Endodermal cell (in vitro differentiated cells): ENCODE results near the gene GAL3ST3. TPM values are rescaled to one million over a fixed set of nuclear protein-coding genes. Genes with fewer than 3 reads are reported as not detected.

ENCODE experiments used
- DNase-seq: peaks from one replicate; pipeline ENCODE4 v3.0.0-alpha.2; 2017
- H3K27ac ChIP-seq: 2 replicates; pipeline ENCODE4 v1.5.1; 2013; ENCODE audit warnings: mild to moderate bottlenecking, low read depth, low read length, moderate library complexity
- H3K27me3 ChIP-seq: 2 replicates; pipeline ENCODE4 v1.6.1; 2013; ENCODE audit warnings: mild to moderate bottlenecking, low read length, moderate library complexity; ENCODE audit not compliant: insufficient read depth, control insufficient read depth, poor library complexity, severe bottlenecking
- H3K36me3 ChIP-seq: 2 replicates; pipeline ENCODE4 v1.7.0; 2013; ENCODE audit warnings: mild to moderate bottlenecking, low read length, moderate library complexity; ENCODE audit not compliant: control insufficient read depth, insufficient read depth
- H3K4me1 ChIP-seq: one replicate; pipeline ENCODE4 v1.7.0; 2013; ENCODE audit warnings: low read length; ENCODE audit not compliant: control insufficient read depth, insufficient read depth
- H3K4me3 ChIP-seq: 2 replicates; pipeline ENCODE4 v1.5.1; 2013; ENCODE audit warnings: mild to moderate bottlenecking, low read length, moderate library complexity
- H3K9ac ChIP-seq: 2 replicates; pipeline ENCODE4 v1.6.1; 2013; ENCODE audit warnings: mild to moderate bottlenecking, low read length, moderate library complexity; ENCODE audit not compliant: poor library complexity, severe bottlenecking; ENCODE audit errors: extremely low read depth
- H3K9me3 ChIP-seq: 2 replicates; pipeline ENCODE4 v1.6.1; 2013; ENCODE audit warnings: mild to moderate bottlenecking, low read length, moderate library complexity; ENCODE audit not compliant: control insufficient read depth
- H3K27ac Mint-ChIP-seq: 2 replicates; pipeline ENCODE4 v1.8.0; 2020; ENCODE audit warnings: mixed read lengths
- H3K27me3 Mint-ChIP-seq: 2 replicates; pipeline ENCODE4 v1.8.0; 2021; ENCODE audit warnings: mild to moderate bottlenecking, mixed read lengths; ENCODE audit not compliant: insufficient read depth
- H3K36me3 Mint-ChIP-seq: 2 replicates; pipeline ENCODE4 v1.8.0; 2020; ENCODE audit warnings: low read depth, mixed read lengths
- H3K4me1 Mint-ChIP-seq: 2 replicates; pipeline ENCODE4 v1.8.0; 2020; ENCODE audit warnings: mixed read lengths
- H3K4me3 Mint-ChIP-seq: 2 replicates; pipeline ENCODE4 v1.8.0; 2020; ENCODE audit warnings: mild to moderate bottlenecking, moderate library complexity, mixed read lengths
- H3K9me3 Mint-ChIP-seq: 2 replicates; pipeline ENCODE4 v1.8.0; 2020; ENCODE audit warnings: mild to moderate bottlenecking, mixed read lengths
- WGBS, 2 experiments: methylation state at CpG; one replicate each; pipeline versions ENCODE4 v1.1.5 to v1.1.7; 2013; ENCODE audit warnings: missing lambda C conversion rate in 2 of 2, mixed read lengths in 1 of 2; ENCODE audit not compliant: insufficient coverage in 1 of 2, insufficient read length in 1 of 2; 5-methylcytosine and 5-hydroxymethylcytosine counted together
- total RNA-seq, 2 donors: library from RNA; stranded (reverse); fragmentation: NEBNext Ultra II Directional in 1 of 2; extraction: Animal tissue kit (Norgen Biotek cat#: 25700) in 1 of 2; gene quantifications; 2 replicates in 1 of 2; 3 replicates in 1 of 2; pipeline ENCODE4 v1.2.1, GENCODE V29; 2021
- TF ChIP-seq, protein P1 (sequence below): fragments of 200-600 bp; sonication (generic); conservative IDR thresholded peaks from 2 replicates; pipeline ENCODE4 v1.5.0; 2021; ENCODE audit warnings: antibody characterized with exemption, mild to moderate bottlenecking

GAL3ST3 gene
- total RNA-seq, 2 donors from 2014 or later: 7.4 to 11.2 TPM

DNA sequence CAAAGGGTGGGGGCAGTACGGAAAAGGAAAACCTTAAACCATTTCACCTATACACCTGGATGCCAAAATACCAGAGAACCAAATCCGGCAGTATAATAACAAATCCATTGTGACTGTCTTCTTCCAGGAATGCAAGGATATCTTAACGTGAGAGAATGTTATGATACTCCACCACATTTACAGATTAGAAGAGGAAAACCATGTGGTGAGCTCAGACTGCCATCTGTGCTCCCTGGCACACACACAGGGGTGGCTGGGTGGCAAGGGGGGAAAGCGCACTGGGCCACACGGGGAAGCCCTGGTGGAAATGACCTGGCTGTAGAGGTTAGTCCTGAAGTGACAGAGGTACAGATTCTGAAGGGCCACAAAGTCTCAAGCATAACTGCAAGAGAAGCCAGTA is 56.9 kb downstream of the GAL3ST3 start:
- Histone ChIP-seq H3K9me3 (no peaks in the 10 kb centered on the region), H3K36me3 (peaks cover 14% of the 10 kb centered on the region), H3K4me3 (no peak overlapping the region), H3K27ac (no peak overlapping the region), H3K27me3 (no peaks in the 10 kb centered on the region), H3K9ac (no peak overlapping the region), H3K4me1 (no peaks in the 10 kb centered on the region)
- Mint-ChIP-seq H3K36me3 (peaks cover 19% of the 10 kb centered on the region), H3K27ac (no peak overlapping the region), H3K4me1 (no peaks in the 10 kb centered on the region), H3K4me3 (no peak overlapping the region), H3K9me3 (no peaks in the 10 kb centered on the region), H3K27me3 (no peaks in the 10 kb centered on the region)
- 94 to 96% methylated on average over 3 to 5 of the region's 5 CpGs for WGBS, 2 experiments
- DNase-seq: no peak
- TF ChIP-seq, protein P1, sequence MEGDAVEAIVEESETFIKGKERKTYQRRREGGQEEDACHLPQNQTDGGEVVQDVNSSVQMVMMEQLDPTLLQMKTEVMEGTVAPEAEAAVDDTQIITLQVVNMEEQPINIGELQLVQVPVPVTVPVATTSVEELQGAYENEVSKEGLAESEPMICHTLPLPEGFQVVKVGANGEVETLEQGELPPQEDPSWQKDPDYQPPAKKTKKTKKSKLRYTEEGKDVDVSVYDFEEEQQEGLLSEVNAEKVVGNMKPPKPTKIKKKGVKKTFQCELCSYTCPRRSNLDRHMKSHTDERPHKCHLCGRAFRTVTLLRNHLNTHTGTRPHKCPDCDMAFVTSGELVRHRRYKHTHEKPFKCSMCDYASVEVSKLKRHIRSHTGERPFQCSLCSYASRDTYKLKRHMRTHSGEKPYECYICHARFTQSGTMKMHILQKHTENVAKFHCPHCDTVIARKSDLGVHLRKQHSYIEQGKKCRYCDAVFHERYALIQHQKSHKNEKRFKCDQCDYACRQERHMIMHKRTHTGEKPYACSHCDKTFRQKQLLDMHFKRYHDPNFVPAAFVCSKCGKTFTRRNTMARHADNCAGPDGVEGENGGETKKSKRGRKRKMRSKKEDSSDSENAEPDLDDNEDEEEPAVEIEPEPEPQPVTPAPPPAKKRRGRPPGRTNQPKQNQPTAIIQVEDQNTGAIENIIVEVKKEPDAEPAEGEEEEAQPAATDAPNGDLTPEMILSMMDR: no peak

Other genes starting within 250 kb of the GAL3ST3 start
- gene SNX32, start 215.2 kb downstream of the GAL3ST3 start, total RNA-seq: 1 to 10 TPM; 1.5 to 4.3 TPM
- 1,000 to 10,000 TPM; 1,218 to 1,284 TPM for gene CFL1, start 191.0 kb downstream of the GAL3ST3 start, total RNA-seq
- gene MUS81, start 188.7 kb downstream of the GAL3ST3 start, total RNA-seq: 10 to 100 TPM; 51.0 to 64.5 TPM
- gene EFEMP2, start 176.4 kb downstream of the GAL3ST3 start, total RNA-seq: 10 to 100 TPM; 84.5 to 99.6 TPM
- not detected for gene CTSW, start 169.3 kb downstream of the GAL3ST3 start, total RNA-seq
- 10 to 100 TPM; 81.0 to 92.0 TPM for gene FIBP, start 160.7 kb downstream of the GAL3ST3 start, total RNA-seq
- 10 to 100 TPM; 18.2 to 23.9 TPM for gene CCDC85B, start 158.5 kb downstream of the GAL3ST3 start, total RNA-seq
- 1 to 10 TPM in 1 of 2 donors, not detected in 1; 1.8 TPM for gene FOSL1, start 148.8 kb downstream of the GAL3ST3 start, total RNA-seq
- 10 to 100 TPM; 26.0 to 29.1 TPM for gene C11orf68, start 130.1 kb downstream of the GAL3ST3 start, total RNA-seq
- 100 to 1,000 TPM in 1 of 2 donors, 10 to 100 TPM in 1; 83.8 to 103 TPM for gene DRAP1, start 129.7 kb downstream of the GAL3ST3 start, total RNA-seq
- gene TSGA10IP, start 103.7 kb downstream of the GAL3ST3 start, total RNA-seq: 1 to 10 TPM in 1 of 2 donors, under 1 TPM in 1; 0.97 to 5.6 TPM
- 10 to 100 TPM; 50.6 to 52.0 TPM for gene SART1, start 87.4 kb downstream of the GAL3ST3 start, total RNA-seq
- 10 to 100 TPM; 37.4 to 40.1 TPM for gene EIF1AD, start 47.0 kb downstream of the GAL3ST3 start, total RNA-seq
- 100 to 1,000 TPM; 348 to 409 TPM for gene BANF1, start 46.7 kb downstream of the GAL3ST3 start, total RNA-seq
- gene CST6, start 37.2 kb downstream of the GAL3ST3 start, total RNA-seq: 1 to 10 TPM; 2.1 to 4.2 TPM
- not detected for gene CATSPER1, start 22.7 kb downstream of the GAL3ST3 start, total RNA-seq
- 100 to 1,000 TPM; 209 to 254 TPM for gene SF3B2, start 3.2 kb upstream of the GAL3ST3 start, total RNA-seq
- gene PACS1, start 21.1 kb upstream of the GAL3ST3 start, total RNA-seq: 10 to 100 TPM; 67.0 to 67.1 TPM
- 10 to 100 TPM; 52.0 to 69.2 TPM for gene KLC2, start 208.5 kb upstream of the GAL3ST3 start, total RNA-seq
- 100 to 1,000 TPM; 122 to 126 TPM for gene RAB1B, start 219.5 kb upstream of the GAL3ST3 start, total RNA-seq
- gene CNIH2, start 229.0 kb upstream of the GAL3ST3 start, total RNA-seq: 1 to 10 TPM; 3.5 to 3.8 TPM
- 10 to 100 TPM; 70.6 to 80.1 TPM for gene YIF1A, start 240.0 kb upstream of the GAL3ST3 start, total RNA-seq
- gene TMEM151A, start 242.7 kb upstream of the GAL3ST3 start, total RNA-seq: under 1 TPM in 1 of 2 donors, not detected in 1; 0.20 TPM